ENCODE measurements around the gene ATP2A1. TPM values are rescaled to one million over a fixed set of nuclear protein-coding genes. Genes with fewer than 3 reads are reported as not detected.

ATP2A1 gene
- total and polyA plus RNA-seq, 2 experiments from 2014 or later, result 0.13 to 2.3 TPM

GRCh38 chr16:28951410-28951943 is 73.2 kb downstream of the ATP2A1 start:
- no peaks in the 10 kb centered on the region for H3K36me3 ChIP-seq (replicated peaks; ENCODE audit: insufficient read depth, low read depth)
- WGBS (ENCODE audit: low lambda C conversion rate, missing lambda C conversion rate), result 8% methylated on average over 13 of the region's 17 CpGs
- peak; percentile 53 for DNase-seq (ENCODE audit: low spot score)
- no peaks in the 10 kb centered on the region for H4K20me1 ChIP-seq (ENCODE audit: insufficient read depth, poor library complexity, severe bottlenecking)
- peak overlapping the region; percentile 65 for H2AFZ ChIP-seq
- H3K9me2 ChIP-seq (replicated peaks; ENCODE audit: insufficient read depth), result no peaks in the 10 kb centered on the region
- H3K9me3 ChIP-seq (ENCODE audit: low read depth), result no peaks in the 10 kb centered on the region
- TF ChIP-seq EZH2phosphoT487 (IDR thresholded peaks at IDR 0.05; ENCODE audit: low read depth, severe bottlenecking, unreplicated experiment) (no peak), EZH2 (IDR thresholded peaks at IDR 0.05; ENCODE audit: borderline replicate concordance) (no peak), CTCF (IDR thresholded peaks at IDR 0.05; ENCODE audit: poor library complexity) (no peak)
- H3K4me2 ChIP-seq, result peak overlapping the region; percentile 96
- H3K79me2 ChIP-seq, result peaks cover 26% of the 10 kb centered on the region
- peak overlapping the region; percentile 97 for H3K4me3 ChIP-seq
- peak overlapping the region; percentile 31 for H3K27ac ChIP-seq
- no peaks in the 10 kb centered on the region for H3K27me3 ChIP-seq
- peaks cover 9% of the 10 kb centered on the region for H3K4me1 ChIP-seq (ENCODE audit: insufficient read depth)

Small RNA genes within 50 kb of the gene (microRNA-seq; reads per million reads assigned to microRNA genes)
- not detected for gene MIR4721

Small RNA genes within 50 kb of the gene (small RNA-seq; reads per million reads assigned to genes)
- not detected for gene RF00416

Other genes starting within 250 kb of the ATP2A1 start
- not detected in 2 replicates for gene NPIPB8, start 240.4 kb upstream of the ATP2A1 start, total RNA-seq
- 0.47 TPM in 1 of 2 replicates, not detected in the other for gene NPIPB8, start 240.4 kb upstream of the ATP2A1 start, polyA plus RNA-seq
- gene EIF3C, start 167.0 kb upstream of the ATP2A1 start, total RNA-seq, result 130 and 170 TPM in 2 replicates
- gene EIF3C, start 167.0 kb upstream of the ATP2A1 start, polyA plus RNA-seq, result 439 and 441 TPM in 2 replicates
- 3.0 and 3.2 TPM in 2 replicates for gene NPIPB9, start 126.7 kb upstream of the ATP2A1 start, total RNA-seq
- 1.0 and 1.5 TPM in 2 replicates for gene NPIPB9, start 126.7 kb upstream of the ATP2A1 start, polyA plus RNA-seq
- gene ATXN2L, start 55.5 kb upstream of the ATP2A1 start, total RNA-seq, result 29.3 and 50.4 TPM in 2 replicates
- 124 and 128 TPM in 2 replicates for gene ATXN2L, start 55.5 kb upstream of the ATP2A1 start, polyA plus RNA-seq
- 106 and 107 TPM in 2 replicates for gene TUFM, start 32.1 kb upstream of the ATP2A1 start, total RNA-seq
- gene TUFM, start 32.1 kb upstream of the ATP2A1 start, polyA plus RNA-seq, result 214 and 244 TPM in 2 replicates
- gene SH2B1, start 14.6 kb upstream of the ATP2A1 start, total RNA-seq, result 15.1 and 22.6 TPM in 2 replicates
- 25.9 and 29.2 TPM in 2 replicates for gene SH2B1, start 14.6 kb upstream of the ATP2A1 start, polyA plus RNA-seq
- gene RABEP2, start 46.8 kb downstream of the ATP2A1 start, total RNA-seq, result 27.5 and 37.2 TPM in 2 replicates
- 25.9 and 30.3 TPM in 2 replicates for gene RABEP2, start 46.8 kb downstream of the ATP2A1 start, polyA plus RNA-seq
- gene CD19, start 53.5 kb downstream of the ATP2A1 start, total RNA-seq, result not detected in 2 replicates
- not detected in 2 replicates for gene CD19, start 53.5 kb downstream of the ATP2A1 start, polyA plus RNA-seq
- 17.3 and 17.4 TPM in 2 replicates for gene NFATC2IP, start 72.4 kb downstream of the ATP2A1 start, total RNA-seq
- gene NFATC2IP, start 72.4 kb downstream of the ATP2A1 start, polyA plus RNA-seq, result 19.7 and 22.3 TPM in 2 replicates
- 36.6 and 42.8 TPM in 2 replicates for gene SPNS1, start 96.3 kb downstream of the ATP2A1 start, total RNA-seq
- 140 and 146 TPM in 2 replicates for gene SPNS1, start 96.3 kb downstream of the ATP2A1 start, polyA plus RNA-seq
- 1.00 and 3.9 TPM in 2 replicates for gene LAT, start 106.6 kb downstream of the ATP2A1 start, total RNA-seq
- gene LAT, start 106.6 kb downstream of the ATP2A1 start, polyA plus RNA-seq, result 2.4 and 6.9 TPM in 2 replicates